ENCODE measurements around the gene MRAS.
A peak's percentile ranks its signal among the peaks of the same experiment; 100 is the strongest.

MRAS gene

GRCh38 chr3:138347960-138348753 is at the start of gene MRAS:
Gene MRAS, plus strand, starts transcription at chr3:138348579. Its CDS starts 24,305 bp downstream, at chr3:138372884.
- peak; percentile 54 for DNase-seq (ENCODE audit: low read depth)

DNA sequence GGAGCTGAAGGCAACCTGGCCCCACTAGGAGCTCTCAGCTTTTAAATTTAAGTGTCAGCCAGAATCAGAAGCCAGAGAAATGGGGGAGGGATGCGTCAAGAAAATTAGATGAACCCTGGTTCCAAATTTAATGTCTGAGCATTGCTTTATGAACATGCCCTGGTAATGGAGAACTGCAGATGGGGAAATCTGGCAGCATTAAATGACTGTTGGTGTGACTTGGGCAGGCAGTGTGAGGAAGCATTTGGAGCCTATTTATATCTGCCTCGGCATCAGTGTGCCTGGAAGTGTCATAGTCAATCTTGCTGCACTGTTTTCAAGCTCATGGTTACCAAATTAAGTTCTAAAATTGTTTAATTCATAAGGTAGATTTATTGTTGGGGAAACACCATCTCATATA is 47.7 kb upstream of the MRAS start:
- no peak for DNase-seq (ENCODE audit: low read depth)

GRCh38 chr3:138303474-138303873 is 44.9 kb upstream of the MRAS start:
- no peak for DNase-seq (ENCODE audit: low read depth)

GRCh38 chr3:138307899-138308298 is 40.5 kb upstream of the MRAS start:
- no peak for DNase-seq (ENCODE audit: low read depth)

DNA sequence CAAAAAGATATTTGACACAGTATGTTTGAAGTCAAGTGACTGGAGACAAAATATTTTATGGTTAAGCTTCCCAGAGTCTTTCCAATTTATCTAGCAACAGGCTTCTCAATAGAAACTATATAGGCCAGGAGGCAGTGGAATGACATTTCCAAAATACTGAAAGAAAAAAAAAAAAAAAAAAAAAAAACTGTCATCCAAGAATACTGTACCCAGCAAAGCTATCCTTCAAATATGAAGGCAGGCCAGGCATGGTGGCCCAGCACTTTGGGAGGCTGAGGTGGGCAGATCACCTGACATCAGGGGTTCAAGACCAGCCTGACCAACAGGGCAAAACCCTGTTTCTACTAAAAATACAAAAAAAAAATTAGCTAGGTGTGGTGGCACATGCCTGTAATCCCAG is 39.6 kb upstream of the MRAS start:
- DNase-seq (ENCODE audit: low read depth) = no peak

DNA sequence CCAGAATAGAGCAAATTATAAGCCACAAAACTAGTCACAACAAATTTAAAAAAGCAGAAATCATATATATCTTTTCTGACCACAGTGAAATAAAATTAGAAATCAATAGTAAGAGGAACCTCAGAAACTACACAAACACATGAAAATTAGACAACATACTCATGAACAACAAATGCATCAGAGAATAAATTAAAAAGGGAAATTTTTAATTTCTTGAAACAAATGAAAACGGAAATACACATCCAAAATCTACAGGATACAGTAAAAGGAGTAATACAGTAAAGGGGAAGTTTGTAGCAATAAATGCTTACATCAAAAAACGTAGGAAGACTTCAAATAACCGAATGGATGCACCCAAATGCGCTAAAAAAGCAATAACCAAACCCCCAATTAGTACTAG is 37.9 kb upstream of the MRAS start:
- no peak for DNase-seq (ENCODE audit: low read depth)

GRCh38 chr3:138314751-138315150 is 33.6 kb upstream of the MRAS start:
- no peak for DNase-seq (ENCODE audit: low read depth)

- DNase-seq (ENCODE audit: low read depth) = no peak
Measured at GRCh38 chr3:138317687-138318086, 30.7 kb upstream of the MRAS start.

DNA sequence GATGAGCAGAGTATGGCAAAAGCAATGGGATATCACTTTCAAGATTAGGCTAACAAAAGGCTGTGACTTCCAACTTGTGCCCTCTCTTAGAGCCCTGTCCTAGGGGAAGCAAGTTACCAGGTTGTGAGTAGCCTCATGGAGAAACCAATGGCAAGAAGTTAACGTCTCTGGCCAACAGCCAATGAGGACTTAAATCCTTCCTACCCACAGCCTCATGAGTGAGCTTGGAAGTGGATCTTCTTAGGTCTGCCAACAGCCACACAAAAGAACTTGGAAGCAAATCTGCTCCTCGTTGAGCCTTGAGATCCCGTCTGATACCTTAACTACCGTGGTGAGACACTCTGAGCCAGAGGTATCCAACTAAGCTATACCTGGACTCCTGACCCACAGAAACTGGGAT is 24.4 kb upstream of the MRAS start:
- DNase-seq (ENCODE audit: low read depth) = no peak

GRCh38 chr3:138325990-138326389 is 22.4 kb upstream of the MRAS start:
- DNase-seq (ENCODE audit: low read depth) = no peak

- no peak for DNase-seq (ENCODE audit: low read depth)
Measured at GRCh38 chr3:138326866-138327595, 21.3 kb upstream of the MRAS start.

DNA sequence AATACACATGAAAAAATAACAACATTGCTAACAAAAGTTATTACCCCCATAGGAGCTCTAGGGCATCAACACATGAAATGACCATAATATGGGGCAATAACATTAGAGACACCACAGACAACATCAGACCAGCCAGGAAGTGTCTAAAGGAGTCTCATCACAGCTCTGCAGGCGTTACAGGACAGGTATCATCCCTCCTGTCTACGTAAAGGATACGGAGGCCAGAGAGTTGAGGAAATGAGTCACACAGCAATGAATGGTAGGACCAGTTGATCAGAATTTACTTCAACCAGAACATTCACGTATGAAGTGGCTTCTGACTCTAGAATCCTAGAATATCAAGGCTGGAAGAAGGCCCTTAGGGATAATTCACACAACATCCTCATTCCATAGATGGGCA is 20.5 kb upstream of the MRAS start:
- no peak for DNase-seq (ENCODE audit: low read depth)

DNA sequence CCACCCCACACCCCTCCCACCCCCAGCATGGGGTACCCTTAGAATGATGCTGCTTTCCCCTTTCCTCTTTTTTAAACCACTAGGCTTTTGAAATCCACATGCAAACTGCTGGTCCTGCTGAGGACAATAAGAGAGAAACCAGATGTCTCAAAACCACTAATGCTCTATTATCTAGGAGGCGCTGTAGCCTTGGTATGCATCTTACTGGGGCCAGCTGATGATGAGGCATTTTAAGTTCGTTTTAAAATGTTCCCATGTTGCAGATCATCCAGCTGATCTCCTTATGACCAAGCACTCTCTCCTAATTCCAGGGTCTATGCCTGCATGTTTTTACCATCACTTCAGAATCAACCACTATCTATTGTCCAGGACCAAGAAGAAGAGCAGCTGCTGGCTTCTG is 20.0 kb upstream of the MRAS start:
- DNase-seq (ENCODE audit: low read depth) = no peak

- DNase-seq (ENCODE audit: low read depth) = peak; percentile 40
Measured at GRCh38 chr3:138329127-138329983, 19.0 kb upstream of the MRAS start, which contains the start of gene NME9. Gene NME9, minus strand, starts transcription at chr3:138329851. Its CDS starts 516 bp downstream, at chr3:138329335.

GRCh38 chr3:138329984-138330293 is 18.4 kb upstream of the MRAS start:
- DNase-seq (ENCODE audit: low read depth) = no peak

GRCh38 chr3:138331143-138331894 is 17.1 kb upstream of the MRAS start:
- DNase-seq (ENCODE audit: low read depth) = peak; percentile 12

DNA sequence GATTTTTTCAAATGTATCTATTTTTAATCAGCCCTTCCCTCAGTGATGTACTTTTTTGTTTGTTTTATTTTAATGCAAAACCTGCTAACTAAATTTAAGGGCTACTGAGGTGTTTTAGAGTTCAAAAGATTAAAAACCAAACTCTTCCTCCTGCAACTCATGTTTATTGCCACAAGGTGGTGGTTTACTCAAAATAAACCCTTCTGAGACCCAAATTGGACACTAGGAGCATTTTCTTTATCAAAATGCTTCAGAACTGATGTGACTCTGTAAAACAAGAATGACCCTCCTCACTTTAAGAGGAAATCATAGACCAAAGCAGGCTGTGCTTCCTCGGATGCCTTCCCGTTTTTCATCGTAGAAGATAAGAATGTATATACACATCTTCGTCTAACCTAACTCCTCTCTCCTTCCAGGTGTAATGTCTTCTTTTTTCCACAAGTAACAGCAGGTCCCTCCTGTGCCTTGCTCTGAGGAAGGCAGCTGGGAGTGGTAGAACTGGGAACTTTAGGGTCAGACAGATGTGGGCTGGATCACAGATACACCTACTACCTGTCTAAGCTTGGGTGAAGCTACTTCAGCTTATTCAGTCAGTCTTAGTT is 15.8 kb upstream of the MRAS start:
- DNase-seq (ENCODE audit: low read depth) = peak; percentile 25

DNA sequence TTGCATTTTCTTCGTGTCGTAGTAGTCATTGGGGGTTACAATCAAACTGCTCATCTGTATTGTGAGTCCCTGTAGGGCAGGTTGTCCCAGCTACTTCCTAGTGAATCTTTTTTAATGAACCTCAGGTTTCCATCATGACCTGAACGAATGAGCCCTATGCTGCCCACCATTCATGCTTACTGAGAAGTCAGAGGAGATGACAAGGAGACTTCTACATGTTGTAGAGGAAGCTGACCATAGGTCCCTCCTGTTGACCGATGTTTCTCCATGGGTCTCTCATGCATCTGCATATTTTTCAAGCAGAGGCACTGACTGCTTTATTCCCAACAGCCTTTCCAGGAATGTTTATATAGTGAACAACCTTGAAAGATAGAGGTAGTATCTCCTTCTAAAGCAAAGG is 13.8 kb upstream of the MRAS start:
- no peak for DNase-seq (ENCODE audit: low read depth)

- DNase-seq (ENCODE audit: low read depth) = no peak
Measured at GRCh38 chr3:138336454-138336999, 11.9 kb upstream of the MRAS start.

GRCh38 chr3:138338244-138338643 is 10.1 kb upstream of the MRAS start:
- no peak for DNase-seq (ENCODE audit: low read depth)

GRCh38 chr3:138338811-138339210 is 9.6 kb upstream of the MRAS start:
- DNase-seq (ENCODE audit: low read depth) = no peak
